Tongue (tissue), 2 donors: ENCODE measurements around the gene TRIM71. TPM values are rescaled to one million over a fixed set of nuclear protein-coding genes. Genes with fewer than 3 reads are reported as not detected.
"Not testable (repeated sequence)": the region's sequence is repeated elsewhere in the genome, so short reads cannot be mapped to it uniquely, and the experiment has no call there.

Source experiments
- DNase-seq: peaks from one replicate; pipeline ENCODE4 v3.0.0-alpha.2; 2015
- total RNA-seq: library from RNA; depleted of rRNA; stranded (reverse); fragments of >200 nt; gene quantifications from one replicate; pipeline ENCODE4 v1.2.3, GENCODE V29; 2014

TRIM71 gene
- total RNA-seq, 1 donor from 2014 or later, result 0.31 TPM

GRCh38 chr3:32842987-32843386 lies 25.2 kb downstream of the TRIM71 start:
- no peak for DNase-seq

DNA sequence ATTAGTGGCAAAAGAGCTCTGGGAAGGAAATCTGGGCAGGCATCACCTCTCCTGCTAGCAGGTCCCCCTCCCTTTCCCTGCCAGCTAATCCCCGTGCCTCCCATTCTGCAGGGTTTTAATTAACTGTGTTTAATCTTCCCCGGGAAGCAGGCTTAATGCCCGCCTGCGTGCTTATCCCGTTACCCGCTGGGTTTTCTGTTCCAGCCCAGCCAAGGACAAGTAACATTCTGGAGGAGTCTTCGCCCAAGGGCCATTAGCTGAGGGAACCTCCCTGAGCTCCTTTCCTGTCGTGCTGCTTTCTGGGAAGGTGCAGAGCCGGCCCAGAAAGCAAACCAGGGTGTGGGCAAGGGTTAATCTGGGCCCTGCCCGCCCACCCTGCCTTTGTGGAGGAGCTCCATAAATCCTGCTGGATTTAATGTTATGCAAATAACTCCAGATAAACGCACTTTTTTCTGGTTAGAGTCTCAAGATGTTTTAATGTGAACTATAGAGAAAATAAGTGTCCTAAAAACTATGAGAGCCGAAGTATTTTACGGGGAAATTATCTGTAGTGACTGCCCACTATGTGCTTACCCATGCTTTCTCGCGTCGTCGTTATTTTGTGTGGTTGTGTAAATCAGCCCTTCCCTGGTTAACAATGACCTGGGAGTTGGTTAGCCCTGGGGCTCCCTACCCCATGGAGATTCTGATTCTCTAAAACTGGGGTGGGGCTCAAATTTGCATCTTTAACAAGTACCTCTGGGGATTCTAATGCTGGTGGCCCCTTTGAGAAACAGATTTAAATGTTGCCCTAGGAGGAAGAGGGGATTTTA lies 25.9 kb downstream of the TRIM71 start:
- no peak for DNase-seq

DNA sequence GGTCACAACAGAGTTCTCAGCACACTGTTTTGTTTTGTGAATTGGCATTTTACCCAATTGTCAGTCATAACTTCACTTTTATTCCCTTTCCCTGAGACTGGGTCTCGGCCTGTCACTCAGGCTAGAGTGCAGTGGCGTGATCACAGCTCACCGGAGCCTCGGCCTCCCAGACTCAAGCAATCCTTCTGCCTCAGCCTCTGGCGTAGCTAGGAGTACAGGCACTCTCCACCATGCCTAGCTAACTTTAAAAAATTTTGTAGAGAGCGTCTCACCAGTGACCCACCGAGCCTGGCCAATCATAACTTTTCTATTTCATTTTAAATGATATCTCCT lies 26.5 kb downstream of the TRIM71 start:
- no peak for DNase-seq

DNA sequence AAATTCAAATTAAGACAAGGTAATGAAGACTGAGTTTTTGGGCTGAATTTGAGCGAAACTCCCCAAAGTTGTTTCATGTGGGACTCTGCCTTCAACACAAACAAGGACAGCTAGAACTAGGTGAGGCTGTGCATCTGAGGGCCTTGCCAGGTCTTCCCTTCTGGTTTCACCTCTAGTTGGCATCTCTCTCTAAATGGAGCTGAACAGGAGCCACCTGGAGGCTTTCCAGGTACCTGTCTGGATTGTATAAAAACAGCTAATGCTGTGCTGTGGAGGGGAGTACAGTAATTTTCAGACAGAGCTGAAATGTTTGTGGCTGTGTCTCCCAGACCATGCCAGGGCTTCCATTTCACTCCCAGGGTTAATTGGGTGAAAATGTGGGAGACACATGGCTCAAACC lies 27.1 kb downstream of the TRIM71 start:
- DNase-seq, result no peak

DNA sequence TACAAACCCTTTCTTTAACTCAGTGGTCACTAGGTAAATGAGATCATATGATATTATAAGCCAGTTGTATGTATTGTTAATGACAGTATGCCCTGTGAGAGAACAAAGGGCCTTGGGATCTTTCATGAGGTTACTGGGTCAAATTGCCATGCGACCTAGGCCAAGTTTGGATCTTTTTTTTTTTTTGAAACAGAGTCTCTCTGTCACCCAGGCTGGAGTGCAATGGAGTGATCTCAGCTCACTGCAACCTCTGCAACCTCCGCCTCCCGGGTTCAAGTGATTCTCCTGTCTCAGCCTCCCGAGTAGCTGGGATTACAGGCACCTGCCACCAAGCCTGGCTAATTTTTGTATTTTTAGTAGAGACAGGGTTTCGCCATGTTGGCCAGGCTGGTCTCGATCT lies 27.7 kb downstream of the TRIM71 start:
- not testable (repeated sequence) for DNase-seq

GRCh38 chr3:32847045-32847444 lies 29.2 kb downstream of the TRIM71 start:
- DNase-seq, result not testable (repeated sequence)

- no peak for DNase-seq
These were observed 29.7 kb downstream of the TRIM71 start for GRCh38 chr3:32847528-32847927.

DNA sequence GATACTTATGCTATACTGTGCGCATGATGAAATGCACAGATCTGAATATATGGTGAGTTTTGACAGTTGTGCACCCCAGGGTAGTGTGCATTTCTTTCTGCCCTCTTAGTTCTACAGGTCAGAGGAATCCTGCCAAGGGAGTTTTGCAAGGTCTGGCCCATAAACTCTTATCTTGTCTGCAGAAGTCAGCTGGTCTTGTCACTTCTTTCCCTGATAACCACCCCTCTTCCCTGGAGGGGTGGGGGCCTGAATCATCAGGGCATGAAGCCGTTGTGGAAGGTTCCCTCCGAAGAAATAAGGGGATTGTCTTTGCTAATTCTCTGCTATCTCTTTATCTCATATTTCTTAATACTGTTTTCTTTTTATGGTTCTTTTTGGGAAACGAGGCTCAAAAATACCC lies 30.4 kb downstream of the TRIM71 start:
- no peak for DNase-seq

- no peak for DNase-seq
These were observed 31.2 kb downstream of the TRIM71 start for GRCh38 chr3:32849046-32849445.

DNA sequence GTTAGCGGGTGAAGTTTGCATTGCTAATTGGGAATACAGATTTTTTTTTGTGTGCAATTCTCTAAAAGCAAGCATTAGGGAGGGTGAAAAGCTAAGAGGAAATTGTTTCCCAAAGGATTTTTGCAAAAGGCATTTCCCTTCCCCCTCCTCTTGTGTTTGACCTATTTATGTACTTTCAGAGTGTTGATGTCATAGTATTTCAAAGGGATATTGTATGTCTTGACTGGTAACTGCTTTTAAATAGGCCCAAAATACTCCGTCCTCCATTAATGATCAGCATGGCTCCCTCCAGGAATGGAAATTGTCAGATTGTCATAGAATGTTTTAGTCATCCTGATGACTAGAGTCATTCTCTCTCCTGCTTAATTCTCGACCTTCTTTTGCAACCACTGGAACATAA lies 32.4 kb downstream of the TRIM71 start:
- DNase-seq, result no peak

DNA sequence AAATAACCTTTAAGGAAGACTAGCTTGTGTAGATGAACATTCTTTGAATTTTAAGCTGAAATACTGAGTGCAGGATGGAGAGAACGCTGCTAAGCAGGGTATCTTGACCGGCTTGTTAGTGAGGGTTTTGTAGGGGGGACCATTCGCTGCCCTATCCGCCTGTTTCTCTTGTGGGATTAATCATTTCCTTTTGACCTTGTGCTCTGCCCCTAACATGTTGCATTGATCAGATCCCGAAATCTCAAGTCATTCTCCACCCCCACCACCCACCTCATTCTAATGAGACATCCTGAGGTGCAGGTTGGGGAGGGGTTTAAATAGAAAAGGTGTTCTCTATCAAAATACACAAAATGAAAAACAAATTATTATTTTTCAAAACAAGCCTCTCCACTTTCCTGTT lies 32.8 kb downstream of the TRIM71 start:
- no peak for DNase-seq

GRCh38 chr3:32852146-32852545 lies 34.3 kb downstream of the TRIM71 start:
- DNase-seq, result no peak

DNA sequence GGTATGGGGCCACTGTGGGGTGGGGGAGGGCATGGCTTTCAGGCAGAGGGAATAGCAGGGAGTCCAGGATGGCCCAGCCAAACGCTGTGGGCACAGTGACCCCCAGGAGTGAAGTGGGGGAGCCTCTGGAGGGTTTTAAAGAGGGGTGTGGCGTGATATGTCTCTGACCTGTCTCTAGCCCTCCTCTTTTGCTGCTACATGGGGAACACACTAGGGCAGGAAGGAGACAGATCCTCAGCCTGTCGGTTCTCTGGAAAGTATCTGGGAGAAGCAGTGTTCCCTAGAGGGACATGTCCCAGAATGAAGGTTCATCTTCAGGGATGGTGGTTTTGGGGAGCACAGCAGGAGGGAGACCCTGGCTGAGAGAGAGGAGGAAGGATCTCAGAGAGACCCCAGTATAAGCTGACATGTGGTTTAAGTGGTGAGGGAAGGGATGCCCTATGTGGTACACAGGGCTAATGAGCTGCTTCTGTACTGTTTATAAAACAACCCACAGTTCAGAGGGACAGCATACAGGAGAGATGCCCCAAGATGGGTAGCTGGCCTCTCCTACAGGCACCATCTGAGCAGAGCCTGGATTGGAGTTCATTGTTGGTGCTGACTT lies 37.7 kb downstream of the TRIM71 start:
- no peak for DNase-seq

- no peak for DNase-seq
These were observed 38.6 kb downstream of the TRIM71 start for GRCh38 chr3:32856355-32856889.

DNA sequence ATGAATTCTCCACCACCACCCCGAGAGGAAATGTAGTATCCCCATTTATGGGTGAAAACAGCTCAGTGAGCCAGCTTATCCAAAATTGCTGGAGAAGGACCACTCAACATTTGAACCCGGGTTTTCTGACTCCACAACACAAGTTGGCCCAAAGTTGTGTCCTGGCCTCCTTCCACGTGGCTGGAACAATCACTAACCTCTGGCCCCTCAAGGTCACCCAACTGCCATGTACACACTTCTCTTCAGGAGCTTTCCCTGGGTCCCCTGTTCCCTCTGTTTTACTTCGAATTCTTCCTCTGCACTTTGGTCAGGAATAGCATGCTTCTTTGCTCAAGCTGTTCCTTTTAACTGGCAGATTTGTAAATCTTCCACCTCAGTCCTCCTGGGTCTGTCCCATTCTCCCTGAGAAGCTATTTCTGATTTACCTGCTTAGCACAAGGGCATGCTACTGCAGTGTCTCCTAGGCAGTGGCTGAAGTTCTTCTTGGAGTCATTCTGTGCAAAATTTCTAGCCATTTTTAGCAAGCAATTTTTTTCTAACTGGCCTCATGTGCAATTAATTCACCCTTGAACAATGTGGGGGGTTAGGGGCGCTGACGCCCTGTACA lies 39.2 kb downstream of the TRIM71 start:
- DNase-seq, result no peak

GRCh38 chr3:32857921-32858320 lies 40.1 kb downstream of the TRIM71 start:
- DNase-seq, result no peak

GRCh38 chr3:32859604-32860237 lies 41.9 kb downstream of the TRIM71 start:
- no peak for DNase-seq

DNA sequence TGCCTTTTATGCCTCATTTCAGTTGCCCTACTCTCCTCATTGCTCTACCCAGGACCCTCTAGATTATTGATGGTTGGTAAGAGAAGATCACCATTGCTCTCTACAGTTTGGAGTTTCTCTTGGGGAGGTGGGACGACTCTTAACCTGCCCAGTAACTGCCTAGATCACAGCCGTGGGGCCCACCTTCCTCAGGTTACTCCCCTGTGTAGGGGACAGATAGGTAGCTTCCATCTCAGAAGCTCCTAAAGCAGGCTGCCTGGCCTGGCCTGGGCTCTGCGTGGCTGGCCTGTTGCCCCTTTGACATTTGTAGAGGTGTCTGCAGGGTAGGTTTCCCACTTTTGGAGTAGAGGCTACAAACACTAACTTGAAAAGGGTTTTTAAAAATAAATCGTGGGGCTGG lies 42.7 kb downstream of the TRIM71 start:
- DNase-seq, result no peak

DNA sequence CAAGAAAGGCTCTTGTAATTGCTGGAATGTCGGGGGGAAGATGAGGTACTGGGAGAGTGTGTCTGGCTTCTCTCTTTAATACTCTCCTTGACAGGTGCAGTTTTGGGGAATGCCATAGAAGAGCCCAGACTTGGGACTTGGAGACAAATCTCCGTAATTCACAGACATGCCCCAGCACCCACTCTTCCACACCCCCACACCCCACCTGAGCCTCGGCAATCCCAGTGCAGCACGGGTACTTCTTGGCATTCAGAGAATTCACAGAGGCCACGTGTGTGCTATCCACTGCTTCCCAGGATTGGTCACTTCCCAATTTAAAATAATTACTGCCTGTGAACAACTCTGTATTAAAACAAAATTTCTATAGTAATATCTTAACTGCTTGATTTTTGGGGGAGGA lies 43.9 kb downstream of the TRIM71 start:
- no peak for DNase-seq

DNA sequence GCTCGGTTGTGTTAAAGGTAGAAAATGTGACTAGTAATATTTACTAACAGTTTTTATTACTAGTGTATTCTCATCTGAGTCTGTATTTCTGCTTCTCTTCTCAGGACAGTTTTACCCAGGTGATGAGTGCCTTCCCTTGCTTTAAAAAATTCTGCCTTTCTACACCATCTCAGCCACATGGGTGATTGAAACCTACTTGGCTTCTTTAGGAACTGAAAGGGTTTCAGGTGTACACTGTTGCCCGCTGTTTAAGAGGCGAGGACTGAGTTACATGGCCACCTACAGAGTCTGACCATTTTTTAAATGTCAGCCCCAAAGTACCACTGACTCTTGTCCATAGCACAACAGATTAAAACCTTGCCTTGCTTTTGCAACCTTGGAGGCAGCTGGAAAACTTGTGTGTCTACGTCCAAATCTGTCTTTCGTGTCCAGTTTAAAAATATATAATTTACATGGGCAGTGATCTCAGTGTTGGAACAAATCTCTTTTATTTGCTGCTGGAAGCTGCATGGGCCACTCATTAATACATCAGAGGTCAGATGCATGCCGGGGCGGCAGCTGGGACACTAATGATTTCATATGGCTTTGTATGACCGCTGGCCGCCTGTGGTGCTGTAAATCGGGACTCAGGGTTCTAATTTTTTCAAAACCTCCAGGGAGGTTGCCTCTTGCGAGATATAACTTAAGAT lies 44.6 kb downstream of the TRIM71 start:
- DNase-seq, result no peak

- DNase-seq, result no peak
These were observed 45.2 kb downstream of the TRIM71 start for GRCh38 chr3:32862936-32863487.

- no peak for DNase-seq
These were observed 47.6 kb downstream of the TRIM71 start for GRCh38 chr3:32865383-32865782.
